PC-3 (cell line): ENCODE results near the gene ELN. TPM values are rescaled to one million over a fixed set of nuclear protein-coding genes. Genes with fewer than 3 reads are reported as not detected.

ENCODE experiments used
- ATAC-seq: fragments of 200-7000 bp; cut with Tn5 transposase; 2 replicates; pipeline ENCODE4 v1.9.1; 2020; ENCODE audit warnings: mild to moderate bottlenecking, moderate library complexity
- BruUV-seq: library from RNA; stranded (reverse); fragments of 400-500 nt; replicated peaks from 2 replicates; lab custom pipeline; 2021; lab: Mats Ljungman, UMichigan
- CTCF ChIA-PET: fragments of 300-600 bp; sonication (Branson Sonifier 250); formaldehyde crosslinking; loops from one replicate; lab custom pipeline; 2022; ENCODE audit warnings: antibody characterized with exemption; lab: Charles Lee
- POLR2A ChIA-PET: fragments of 300-600 bp; sonication (Branson Sonifier 250); formaldehyde crosslinking; loops from one replicate; lab custom pipeline; 2022; ENCODE audit warnings: antibody characterized with exemption; ENCODE audit not compliant: unreplicated experiment; lab: Charles Lee
- DNase-seq: peaks from one replicate; pipeline ENCODE4 v3.0.0-alpha.2; 2015
- H2AFZ ChIP-seq: fragments of 300-600 bp; sonication (generic); 2 replicates; pipeline ENCODE4 v1.6.0; 2016; ENCODE audit warnings: antibody characterized with exemption, low read length
- H3F3A ChIP-seq: fragments of 300-600 bp; sonication (generic); one replicate; pipeline ENCODE4 v1.6.0; 2017; ENCODE audit warnings: antibody characterized with exemption, low read length, control low read depth, mild to moderate bottlenecking; ENCODE audit not compliant: unreplicated experiment
- H3K27ac ChIP-seq: fragments of 300-600 bp; sonication (generic); 2 replicates; pipeline ENCODE4 v1.5.1; 2016; ENCODE audit warnings: mild to moderate bottlenecking, low read length
- H3K27me3 ChIP-seq: fragments of 300-600 bp; sonication (generic); 2 replicates; pipeline ENCODE4 v1.6.1; 2016; ENCODE audit warnings: low read length, mixed read lengths
- H3K36me3 ChIP-seq: fragments of 300-600 bp; sonication (generic); 2 replicates; pipeline ENCODE4 v1.6.1; 2016; ENCODE audit warnings: low read depth, mixed run types, low read length, mixed read lengths
- H3K4me1 ChIP-seq: fragments of 300-600 bp; sonication (generic); 2 replicates; pipeline ENCODE4 v1.5.1; 2016; ENCODE audit warnings: low read length; ENCODE audit not compliant: insufficient read depth
- H3K4me2 ChIP-seq: fragments of 300-600 bp; sonication (generic); 2 replicates; pipeline ENCODE4 v1.6.0; 2016; ENCODE audit warnings: low read length
- H3K4me3 ChIP-seq: fragments of 300-600 bp; sonication (generic); 2 replicates; pipeline ENCODE4 v1.5.1; 2016; ENCODE audit warnings: mild to moderate bottlenecking, low read length, mixed read lengths
- H3K79me2 ChIP-seq: fragments of 300-600 bp; sonication (generic); 2 replicates; pipeline ENCODE4 v1.6.1; 2017; ENCODE audit warnings: low read length, mixed read lengths
- H3K9ac ChIP-seq: fragments of 300-600 bp; sonication (generic); 2 replicates; pipeline ENCODE4 v1.6.0; 2016; ENCODE audit warnings: mild to moderate bottlenecking, low read length
- H3K9me2 ChIP-seq: fragments of 300-600 bp; sonication (generic); replicated peaks from 2 replicates; pipeline ENCODE4 v1.6.1; 2016; ENCODE audit warnings: mixed run types, low read length, mixed read lengths
- H3K9me3 ChIP-seq: fragments of 300-600 bp; sonication (generic); 2 replicates; pipeline ENCODE4 v1.6.1; 2016; ENCODE audit warnings: low read length, mixed read lengths
- H4K20me1 ChIP-seq: fragments of 300-600 bp; sonication (generic); 2 replicates; pipeline ENCODE4 v1.6.1; 2016; ENCODE audit warnings: low read length, mixed read lengths
- EZH2 ChIP-seq: fragments of 300-600 bp; sonication (generic); IDR thresholded peaks from one replicate; pipeline ENCODE4 v1.6.1; 2017; ENCODE audit warnings: antibody characterized with exemption, mild to moderate bottlenecking, low read length; ENCODE audit not compliant: unreplicated experiment
- EZH2phosphoT487 ChIP-seq: fragments of 300-600 bp; sonication (generic); IDR thresholded peaks from 2 replicates; pipeline ENCODE4 v1.6.1; 2018; ENCODE audit warnings: mild to moderate bottlenecking, antibody characterized with exemption, low read length, borderline replicate concordance
- intact Hi-C: fragments of 100-400 bp; cut with micrococcal nuclease; formaldehyde crosslinking; loops from 2 replicates; pipeline ENCODE4 v1.9.0; 2023
- total RNA-seq: library from RNA; depleted of rRNA; stranded (reverse); fragments of >200 nt; gene quantifications from 2 replicates; pipeline ENCODE4 v1.2.3, GENCODE V29; 2014
- TF ChIP-seq, protein P1 (sequence below): fragments of 300-600 bp; sonication (generic); conservative IDR thresholded peaks from 2 replicates; pipeline ENCODE4 v1.5.1; 2017; ENCODE audit warnings: antibody characterized with exemption, low read depth, mild to moderate bottlenecking, low read length

Gene ELN
- total RNA-seq, 1 experiment from 2014 or later = 0.07 TPM

GRCh38 chr7:74012842-74013249, 15.1 kb upstream of the ELN start:
- ChIA-PET CTCF (no interaction called here), POLR2A (no interaction called here)
- H3K9me3 ChIP-seq = no peaks in the 10 kb centered on the region
- no peaks in the 10 kb centered on the region for H3K36me3 ChIP-seq
- H3K27me3 ChIP-seq = no peaks in the 10 kb centered on the region
- H3K4me1 ChIP-seq = no peaks in the 10 kb centered on the region
- no peak overlapping the region for H2AFZ ChIP-seq
- no peaks in the 10 kb centered on the region for H4K20me1 ChIP-seq
- H3K79me2 ChIP-seq = no peaks in the 10 kb centered on the region
- no peak overlapping the region for H3K4me3 ChIP-seq
- no peaks in the 10 kb centered on the region for H3K9me2 ChIP-seq
- H3F3A ChIP-seq = no peaks in the 10 kb centered on the region
- intact Hi-C loops = no loop called here
- DNase-seq (no peak), ATAC-seq (no peak)
- H3K9ac ChIP-seq = no peak overlapping the region
- no peak overlapping the region for H3K27ac ChIP-seq
- no TSS peak for BruUV-seq
- H3K4me2 ChIP-seq = no peak overlapping the region
- TF ChIP-seq EZH2phosphoT487 (no peak), EZH2 (no peak)
- TF ChIP-seq, protein P1, sequence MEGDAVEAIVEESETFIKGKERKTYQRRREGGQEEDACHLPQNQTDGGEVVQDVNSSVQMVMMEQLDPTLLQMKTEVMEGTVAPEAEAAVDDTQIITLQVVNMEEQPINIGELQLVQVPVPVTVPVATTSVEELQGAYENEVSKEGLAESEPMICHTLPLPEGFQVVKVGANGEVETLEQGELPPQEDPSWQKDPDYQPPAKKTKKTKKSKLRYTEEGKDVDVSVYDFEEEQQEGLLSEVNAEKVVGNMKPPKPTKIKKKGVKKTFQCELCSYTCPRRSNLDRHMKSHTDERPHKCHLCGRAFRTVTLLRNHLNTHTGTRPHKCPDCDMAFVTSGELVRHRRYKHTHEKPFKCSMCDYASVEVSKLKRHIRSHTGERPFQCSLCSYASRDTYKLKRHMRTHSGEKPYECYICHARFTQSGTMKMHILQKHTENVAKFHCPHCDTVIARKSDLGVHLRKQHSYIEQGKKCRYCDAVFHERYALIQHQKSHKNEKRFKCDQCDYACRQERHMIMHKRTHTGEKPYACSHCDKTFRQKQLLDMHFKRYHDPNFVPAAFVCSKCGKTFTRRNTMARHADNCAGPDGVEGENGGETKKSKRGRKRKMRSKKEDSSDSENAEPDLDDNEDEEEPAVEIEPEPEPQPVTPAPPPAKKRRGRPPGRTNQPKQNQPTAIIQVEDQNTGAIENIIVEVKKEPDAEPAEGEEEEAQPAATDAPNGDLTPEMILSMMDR = no peak

DNA sequence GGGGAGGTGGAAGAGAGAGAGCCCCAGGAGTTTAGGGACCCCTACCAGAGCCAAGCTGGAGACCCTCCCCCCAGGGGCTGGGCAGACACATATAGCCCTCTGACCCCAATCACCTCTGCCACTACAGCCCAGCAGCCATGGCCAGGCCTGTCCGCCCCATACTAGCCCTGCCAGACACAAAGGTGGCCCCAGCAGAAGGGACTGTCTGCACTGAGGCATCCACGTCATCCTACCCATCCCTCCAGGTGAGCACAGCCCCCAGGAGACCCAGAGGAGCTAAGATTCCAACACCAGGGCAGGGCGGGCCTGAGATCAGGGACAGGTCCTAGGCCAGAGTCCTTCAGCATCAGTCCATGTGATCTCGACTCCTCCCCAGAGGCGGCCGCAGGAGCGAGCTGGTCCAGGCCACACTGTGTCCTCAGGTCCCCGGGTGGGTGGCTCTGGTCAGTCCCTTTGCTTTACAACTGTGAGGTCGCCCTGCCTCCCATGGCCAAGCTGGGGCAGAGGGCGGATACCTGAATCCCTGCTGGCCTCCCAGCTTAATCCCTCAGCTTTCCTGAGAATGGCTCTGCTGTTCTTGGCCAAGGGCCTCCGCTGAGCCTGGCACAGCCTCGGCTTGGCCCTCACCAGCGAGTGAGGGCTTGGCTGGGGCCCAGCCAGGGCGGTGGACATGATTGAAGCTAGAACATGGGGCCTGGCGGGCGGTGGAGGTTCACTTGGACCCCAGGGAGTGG, 14.3 kb upstream of the ELN start:
- Histone ChIP-seq H3K9me3 (no peaks in the 10 kb centered on the region), H3K9ac (no peak overlapping the region), H2AFZ (no peak overlapping the region), H3K9me2 (no peaks in the 10 kb centered on the region), H3K27ac (no peak overlapping the region), H3K36me3 (no peaks in the 10 kb centered on the region), H3K27me3 (no peaks in the 10 kb centered on the region), H3F3A (no peaks in the 10 kb centered on the region), H3K4me2 (no peak overlapping the region), H3K79me2 (no peaks in the 10 kb centered on the region), H4K20me1 (no peaks in the 10 kb centered on the region), H3K4me1 (no peaks in the 10 kb centered on the region), H3K4me3 (no peak overlapping the region)
- TF ChIP-seq EZH2 (no peak), EZH2phosphoT487 (no peak)
- TF ChIP-seq, protein P1 = no peak
- DNase-seq (no peak), ATAC-seq (no peak)
- BruUV-seq = no TSS peak
- ChIA-PET POLR2A (no interaction called here), CTCF (interaction anchor here (0.5 kb wide), 1 partner anchor 12 kb away, joined by 3 read pairs; no protein-coding TSS in a partner anchor)
- intact Hi-C loops = no loop called here

- Histone ChIP-seq H3K4me3 (no peak overlapping the region), H3K9me2 (no peaks in the 10 kb centered on the region), H3K9ac (no peak overlapping the region), H3K27ac (no peak overlapping the region), H4K20me1 (no peaks in the 10 kb centered on the region), H3K4me2 (no peak overlapping the region), H3K27me3 (no peaks in the 10 kb centered on the region), H3K4me1 (no peaks in the 10 kb centered on the region), H3K36me3 (no peaks in the 10 kb centered on the region), H3K79me2 (no peaks in the 10 kb centered on the region), H3F3A (no peaks in the 10 kb centered on the region), H2AFZ (no peak overlapping the region), H3K9me3 (no peaks in the 10 kb centered on the region)
- ATAC-seq (no peak), DNase-seq (no peak)
- POLR2A ChIA-PET = no interaction called here
- intact Hi-C loops = no loop called here
- no TSS peak for BruUV-seq
- TF ChIP-seq EZH2 (no peak), EZH2phosphoT487 (no peak)
- TF ChIP-seq, protein P1 = no peak
- CTCF ChIA-PET = interaction anchor here (0.6 to 2.1 kb wide), 3 partner anchors 12 to 191 kb away, joined by 3 to 8 read pairs (median 4); no protein-coding TSS in a partner anchor
These were observed 13.0 kb upstream of the ELN start for GRCh38 chr7:74014931-74015330.
